GM23338 (cell line): ENCODE results near the gene SH2D2A.

Experiments
- CREB1 ChIP-seq: fragments of 250-450 bp; sonication (Bioruptor Pico); IDR thresholded peaks from 2 replicates; pipeline ENCODE4 v1.5.0; 2020; ENCODE audit warnings: low read depth, mild to moderate bottlenecking, moderate library complexity
- EZH2 ChIP-seq: fragments of 200-600 bp; sonication (generic); IDR thresholded peaks from one replicate; pipeline ENCODE4 v1.8.0; 2017; ENCODE audit warnings: antibody characterized with exemption, mild to moderate bottlenecking, low read depth; ENCODE audit not compliant: unreplicated experiment
- EZH2phosphoT487 ChIP-seq: fragments of 200-600 bp; sonication (generic); IDR thresholded peaks from one replicate; pipeline ENCODE4 v1.8.1; 2018; ENCODE audit warnings: antibody characterized with exemption; ENCODE audit not compliant: unreplicated experiment
- JUNB ChIP-seq: IDR thresholded peaks from one replicate; pipeline ENCODE4 v1.6.1; 2016; ENCODE audit warnings: antibody characterized with exemption; ENCODE audit not compliant: unreplicated experiment
- NANOG ChIP-seq: IDR thresholded peaks from 2 replicates; pipeline ENCODE4 v1.6.1; 2016; ENCODE audit warnings: antibody characterized with exemption, borderline replicate concordance
- POLR2AphosphoS5 ChIP-seq: IDR thresholded peaks from 2 replicates; pipeline ENCODE4 v1.6.1; 2016; ENCODE audit warnings: antibody characterized with exemption, low read depth
- ZNF114 ChIP-seq: fragments of 250-450 bp; sonication (Bioruptor Pico); IDR thresholded peaks from 2 replicates; pipeline ENCODE4 v1.5.0; 2020; ENCODE audit warnings: mild to moderate bottlenecking, moderate library complexity
- ZNF331 ChIP-seq: fragments of 250-450 bp; sonication (Bioruptor Pico); IDR thresholded peaks from 2 replicates; pipeline ENCODE4 v1.5.0; 2020; ENCODE audit warnings: low read depth, mild to moderate bottlenecking, moderate library complexity
- TF ChIP-seq, protein P1 (sequence below), 2 experiments: fragments of 200-600 bp in 1 of 2; sonication (generic) in 1 of 2; conservative IDR thresholded peaks; 2 replicates each; pipeline versions ENCODE4 v1.5.1 to v1.6.1; 2016 to 2017; ENCODE audit warnings: antibody characterized with exemption in 2 of 2, low read depth in 2 of 2, mild to moderate bottlenecking in 2 of 2, moderate library complexity in 1 of 2
- TF ChIP-seq, protein P2 (sequence below): IDR thresholded peaks from one replicate; pipeline ENCODE4 v1.6.1; 2018; ENCODE audit warnings: antibody characterized with exemption; ENCODE audit not compliant: unreplicated experiment
- TF ChIP-seq, protein P3 (sequence below): IDR thresholded peaks from 2 replicates; pipeline ENCODE4 v1.6.1; 2016; ENCODE audit warnings: antibody characterized with exemption
- TF ChIP-seq, protein P4 (sequence below): fragments of 250-450 bp; sonication (Bioruptor Pico); IDR thresholded peaks from 2 replicates; pipeline ENCODE4 v1.5.0; 2020; ENCODE audit warnings: mild to moderate bottlenecking, moderate library complexity

DNA sequence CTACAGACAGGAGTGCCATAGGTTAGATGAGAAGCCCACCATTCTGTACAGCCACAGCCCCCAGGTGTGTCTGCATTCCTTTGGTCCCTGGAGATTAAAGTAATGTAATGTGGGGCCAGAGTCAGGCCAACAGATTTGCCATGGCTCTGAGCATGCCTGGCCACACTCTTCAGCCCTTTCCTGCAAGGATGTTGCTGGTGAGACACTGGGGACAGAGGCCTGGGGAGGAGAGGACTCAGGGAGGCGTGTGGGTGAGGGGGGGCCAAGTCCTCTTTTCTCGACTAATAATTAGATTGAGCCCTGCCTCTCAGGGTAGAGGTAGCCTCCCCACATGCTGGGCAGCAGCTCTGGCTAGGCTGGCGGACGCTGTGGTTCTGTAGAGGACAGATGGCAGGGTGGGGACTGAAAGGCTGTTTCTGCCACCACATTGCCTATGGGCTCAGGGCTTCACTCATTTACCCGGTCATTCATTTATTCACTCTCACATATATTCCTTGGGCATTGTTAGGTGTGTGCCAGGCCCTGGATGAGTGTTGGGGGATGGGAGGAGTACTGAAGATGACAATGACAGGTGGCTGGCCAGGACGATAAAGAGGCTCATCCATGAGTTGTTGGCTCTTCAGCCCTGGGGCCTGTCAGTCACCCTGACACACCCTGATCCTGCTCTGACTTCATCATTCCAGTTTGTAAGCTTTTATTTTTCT, 56.4 kb downstream of the SH2D2A start:
- TF ChIP-seq CREB1 (CRISPR knock-in tag) (no peak), EZH2 (no peak), ZNF331 (CRISPR knock-in tag) (no peak), POLR2AphosphoS5 (no peak), EZH2phosphoT487 (no peak), ZNF114 (no peak), JUNB (no peak), NANOG (no peak)
- TF ChIP-seq, protein P1, sequence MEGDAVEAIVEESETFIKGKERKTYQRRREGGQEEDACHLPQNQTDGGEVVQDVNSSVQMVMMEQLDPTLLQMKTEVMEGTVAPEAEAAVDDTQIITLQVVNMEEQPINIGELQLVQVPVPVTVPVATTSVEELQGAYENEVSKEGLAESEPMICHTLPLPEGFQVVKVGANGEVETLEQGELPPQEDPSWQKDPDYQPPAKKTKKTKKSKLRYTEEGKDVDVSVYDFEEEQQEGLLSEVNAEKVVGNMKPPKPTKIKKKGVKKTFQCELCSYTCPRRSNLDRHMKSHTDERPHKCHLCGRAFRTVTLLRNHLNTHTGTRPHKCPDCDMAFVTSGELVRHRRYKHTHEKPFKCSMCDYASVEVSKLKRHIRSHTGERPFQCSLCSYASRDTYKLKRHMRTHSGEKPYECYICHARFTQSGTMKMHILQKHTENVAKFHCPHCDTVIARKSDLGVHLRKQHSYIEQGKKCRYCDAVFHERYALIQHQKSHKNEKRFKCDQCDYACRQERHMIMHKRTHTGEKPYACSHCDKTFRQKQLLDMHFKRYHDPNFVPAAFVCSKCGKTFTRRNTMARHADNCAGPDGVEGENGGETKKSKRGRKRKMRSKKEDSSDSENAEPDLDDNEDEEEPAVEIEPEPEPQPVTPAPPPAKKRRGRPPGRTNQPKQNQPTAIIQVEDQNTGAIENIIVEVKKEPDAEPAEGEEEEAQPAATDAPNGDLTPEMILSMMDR (conservative IDR thresholded peaks at IDR 0.05; ENCODE audit: low read depth in 2 of 2), result no peak
- TF ChIP-seq, protein P2, sequence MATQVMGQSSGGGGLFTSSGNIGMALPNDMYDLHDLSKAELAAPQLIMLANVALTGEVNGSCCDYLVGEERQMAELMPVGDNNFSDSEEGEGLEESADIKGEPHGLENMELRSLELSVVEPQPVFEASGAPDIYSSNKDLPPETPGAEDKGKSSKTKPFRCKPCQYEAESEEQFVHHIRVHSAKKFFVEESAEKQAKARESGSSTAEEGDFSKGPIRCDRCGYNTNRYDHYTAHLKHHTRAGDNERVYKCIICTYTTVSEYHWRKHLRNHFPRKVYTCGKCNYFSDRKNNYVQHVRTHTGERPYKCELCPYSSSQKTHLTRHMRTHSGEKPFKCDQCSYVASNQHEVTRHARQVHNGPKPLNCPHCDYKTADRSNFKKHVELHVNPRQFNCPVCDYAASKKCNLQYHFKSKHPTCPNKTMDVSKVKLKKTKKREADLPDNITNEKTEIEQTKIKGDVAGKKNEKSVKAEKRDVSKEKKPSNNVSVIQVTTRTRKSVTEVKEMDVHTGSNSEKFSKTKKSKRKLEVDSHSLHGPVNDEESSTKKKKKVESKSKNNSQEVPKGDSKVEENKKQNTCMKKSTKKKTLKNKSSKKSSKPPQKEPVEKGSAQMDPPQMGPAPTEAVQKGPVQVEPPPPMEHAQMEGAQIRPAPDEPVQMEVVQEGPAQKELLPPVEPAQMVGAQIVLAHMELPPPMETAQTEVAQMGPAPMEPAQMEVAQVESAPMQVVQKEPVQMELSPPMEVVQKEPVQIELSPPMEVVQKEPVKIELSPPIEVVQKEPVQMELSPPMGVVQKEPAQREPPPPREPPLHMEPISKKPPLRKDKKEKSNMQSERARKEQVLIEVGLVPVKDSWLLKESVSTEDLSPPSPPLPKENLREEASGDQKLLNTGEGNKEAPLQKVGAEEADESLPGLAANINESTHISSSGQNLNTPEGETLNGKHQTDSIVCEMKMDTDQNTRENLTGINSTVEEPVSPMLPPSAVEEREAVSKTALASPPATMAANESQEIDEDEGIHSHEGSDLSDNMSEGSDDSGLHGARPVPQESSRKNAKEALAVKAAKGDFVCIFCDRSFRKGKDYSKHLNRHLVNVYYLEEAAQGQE, result no peak
- TF ChIP-seq, protein P3, sequence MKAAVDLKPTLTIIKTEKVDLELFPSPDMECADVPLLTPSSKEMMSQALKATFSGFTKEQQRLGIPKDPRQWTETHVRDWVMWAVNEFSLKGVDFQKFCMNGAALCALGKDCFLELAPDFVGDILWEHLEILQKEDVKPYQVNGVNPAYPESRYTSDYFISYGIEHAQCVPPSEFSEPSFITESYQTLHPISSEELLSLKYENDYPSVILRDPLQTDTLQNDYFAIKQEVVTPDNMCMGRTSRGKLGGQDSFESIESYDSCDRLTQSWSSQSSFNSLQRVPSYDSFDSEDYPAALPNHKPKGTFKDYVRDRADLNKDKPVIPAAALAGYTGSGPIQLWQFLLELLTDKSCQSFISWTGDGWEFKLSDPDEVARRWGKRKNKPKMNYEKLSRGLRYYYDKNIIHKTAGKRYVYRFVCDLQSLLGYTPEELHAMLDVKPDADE, result no peak
- TF ChIP-seq, protein P4, sequence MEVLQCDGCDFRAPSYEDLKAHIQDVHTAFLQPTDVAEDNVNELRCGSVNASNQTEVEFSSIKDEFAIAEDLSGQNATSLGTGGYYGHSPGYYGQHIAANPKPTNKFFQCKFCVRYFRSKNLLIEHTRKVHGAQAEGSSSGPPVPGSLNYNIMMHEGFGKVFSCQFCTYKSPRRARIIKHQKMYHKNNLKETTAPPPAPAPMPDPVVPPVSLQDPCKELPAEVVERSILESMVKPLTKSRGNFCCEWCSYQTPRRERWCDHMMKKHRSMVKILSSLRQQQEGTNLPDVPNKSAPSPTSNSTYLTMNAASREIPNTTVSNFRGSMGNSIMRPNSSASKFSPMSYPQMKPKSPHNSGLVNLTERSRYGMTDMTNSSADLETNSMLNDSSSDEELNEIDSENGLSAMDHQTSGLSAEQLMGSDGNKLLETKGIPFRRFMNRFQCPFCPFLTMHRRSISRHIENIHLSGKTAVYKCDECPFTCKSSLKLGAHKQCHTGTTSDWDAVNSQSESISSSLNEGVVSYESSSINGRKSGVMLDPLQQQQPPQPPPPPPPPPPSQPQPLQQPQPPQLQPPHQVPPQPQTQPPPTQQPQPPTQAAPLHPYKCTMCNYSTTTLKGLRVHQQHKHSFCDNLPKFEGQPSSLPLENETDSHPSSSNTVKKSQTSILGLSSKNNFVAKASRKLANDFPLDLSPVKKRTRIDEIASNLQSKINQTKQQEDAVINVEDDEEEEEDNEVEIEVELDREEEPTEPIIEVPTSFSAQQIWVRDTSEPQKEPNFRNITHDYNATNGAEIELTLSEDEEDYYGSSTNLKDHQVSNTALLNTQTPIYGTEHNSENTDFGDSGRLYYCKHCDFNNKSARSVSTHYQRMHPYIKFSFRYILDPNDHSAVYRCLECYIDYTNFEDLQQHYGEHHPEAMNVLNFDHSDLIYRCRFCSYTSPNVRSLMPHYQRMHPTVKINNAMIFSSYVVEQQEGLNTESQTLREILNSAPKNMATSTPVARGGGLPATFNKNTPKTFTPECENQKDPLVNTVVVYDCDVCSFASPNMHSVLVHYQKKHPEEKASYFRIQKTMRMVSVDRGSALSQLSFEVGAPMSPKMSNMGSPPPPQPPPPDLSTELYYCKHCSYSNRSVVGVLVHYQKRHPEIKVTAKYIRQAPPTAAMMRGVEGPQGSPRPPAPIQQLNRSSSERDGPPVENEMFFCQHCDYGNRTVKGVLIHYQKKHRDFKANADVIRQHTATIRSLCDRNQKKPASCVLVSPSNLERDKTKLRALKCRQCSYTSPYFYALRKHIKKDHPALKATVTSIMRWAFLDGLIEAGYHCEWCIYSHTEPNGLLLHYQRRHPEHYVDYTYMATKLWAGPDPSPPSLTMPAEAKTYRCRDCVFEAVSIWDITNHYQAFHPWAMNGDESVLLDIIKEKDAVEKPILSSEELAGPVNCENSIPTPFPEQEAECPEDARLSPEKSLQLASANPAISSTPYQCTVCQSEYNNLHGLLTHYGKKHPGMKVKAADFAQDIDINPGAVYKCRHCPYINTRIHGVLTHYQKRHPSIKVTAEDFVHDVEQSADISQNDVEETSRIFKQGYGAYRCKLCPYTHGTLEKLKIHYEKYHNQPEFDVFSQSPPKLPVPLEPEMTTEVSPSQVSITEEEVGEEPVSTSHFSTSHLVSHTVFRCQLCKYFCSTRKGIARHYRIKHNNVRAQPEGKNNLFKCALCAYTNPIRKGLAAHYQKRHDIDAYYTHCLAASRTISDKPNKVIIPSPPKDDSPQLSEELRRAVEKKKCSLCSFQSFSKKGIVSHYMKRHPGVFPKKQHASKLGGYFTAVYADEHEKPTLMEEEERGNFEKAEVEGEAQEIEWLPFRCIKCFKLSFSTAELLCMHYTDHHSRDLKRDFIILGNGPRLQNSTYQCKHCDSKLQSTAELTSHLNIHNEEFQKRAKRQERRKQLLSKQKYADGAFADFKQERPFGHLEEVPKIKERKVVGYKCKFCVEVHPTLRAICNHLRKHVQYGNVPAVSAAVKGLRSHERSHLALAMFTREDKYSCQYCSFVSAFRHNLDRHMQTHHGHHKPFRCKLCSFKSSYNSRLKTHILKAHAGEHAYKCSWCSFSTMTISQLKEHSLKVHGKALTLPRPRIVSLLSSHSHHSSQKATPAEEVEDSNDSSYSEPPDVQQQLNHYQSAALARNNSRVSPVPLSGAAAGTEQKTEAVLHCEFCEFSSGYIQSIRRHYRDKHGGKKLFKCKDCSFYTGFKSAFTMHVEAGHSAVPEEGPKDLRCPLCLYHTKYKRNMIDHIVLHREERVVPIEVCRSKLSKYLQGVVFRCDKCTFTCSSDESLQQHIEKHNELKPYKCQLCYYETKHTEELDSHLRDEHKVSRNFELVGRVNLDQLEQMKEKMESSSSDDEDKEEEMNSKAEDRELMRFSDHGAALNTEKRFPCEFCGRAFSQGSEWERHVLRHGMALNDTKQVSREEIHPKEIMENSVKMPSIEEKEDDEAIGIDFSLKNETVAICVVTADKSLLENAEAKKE (CRISPR knock-in tag), result no peak
